ENCODE data around the gene POU1F1.
A peak's percentile ranks its signal among the peaks of the same experiment; 100 is the strongest.
"Not testable (repeated sequence)": the region's sequence is repeated elsewhere in the genome, so short reads cannot be mapped to it uniquely, and the experiment has no call there.

The POU1F1 gene

DNA sequence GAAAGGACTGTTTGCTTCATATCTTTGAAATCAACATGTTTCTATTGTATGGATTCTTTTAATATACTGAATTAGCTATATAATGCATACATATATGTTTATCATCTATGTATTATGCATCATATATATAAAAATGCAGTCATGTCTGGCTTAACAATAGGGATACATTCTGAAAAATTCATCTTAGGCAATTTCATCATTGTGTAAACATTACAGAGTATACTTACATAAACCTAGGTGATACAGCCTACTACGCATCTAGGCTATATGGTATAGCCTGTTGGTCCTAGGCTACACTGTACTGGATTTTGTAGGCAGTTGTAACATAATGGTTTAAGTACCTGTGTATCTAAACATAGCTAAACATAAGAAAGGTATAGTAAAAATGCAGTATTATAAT is 27.6 kb downstream of the POU1F1 start:
- no peak for DNase-seq

DNA sequence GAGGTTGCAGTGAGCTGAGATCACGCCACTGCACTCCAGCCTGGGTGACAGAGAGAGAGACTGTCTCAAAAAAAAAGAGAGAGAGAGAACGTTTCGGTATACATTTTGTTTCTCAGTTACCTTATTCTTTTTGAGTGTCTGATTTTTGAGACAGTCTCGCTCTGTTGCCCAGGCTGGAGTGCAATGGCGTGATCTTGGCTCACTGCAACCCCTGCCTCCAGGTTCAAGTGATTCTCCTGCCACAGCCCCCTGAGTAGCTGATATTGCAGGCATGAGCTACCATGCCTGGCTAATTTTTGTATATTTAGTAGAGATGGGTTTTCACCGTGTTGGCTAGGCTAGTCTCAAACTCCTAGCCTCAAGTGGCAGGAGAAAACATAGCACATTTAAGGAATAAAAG is 28.2 kb downstream of the POU1F1 start:
- not testable (repeated sequence) for DNase-seq

DNA sequence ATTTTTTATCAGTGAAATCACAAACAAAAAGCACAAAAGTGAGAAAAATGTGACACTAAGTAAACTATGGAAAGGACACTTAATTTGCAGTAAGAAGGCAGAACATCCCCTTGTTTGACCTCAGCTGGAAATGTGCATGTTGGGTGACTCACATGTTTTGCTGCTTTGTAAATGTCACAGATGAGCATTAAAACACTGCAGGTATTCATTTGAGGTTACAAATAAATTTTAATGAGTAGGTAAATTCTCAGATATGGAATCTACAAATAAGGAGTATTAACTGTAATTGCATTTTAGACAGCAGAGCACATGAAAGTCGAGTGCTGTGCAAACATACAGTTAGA is 29.0 kb downstream of the POU1F1 start:
- no peak for DNase-seq

DNA sequence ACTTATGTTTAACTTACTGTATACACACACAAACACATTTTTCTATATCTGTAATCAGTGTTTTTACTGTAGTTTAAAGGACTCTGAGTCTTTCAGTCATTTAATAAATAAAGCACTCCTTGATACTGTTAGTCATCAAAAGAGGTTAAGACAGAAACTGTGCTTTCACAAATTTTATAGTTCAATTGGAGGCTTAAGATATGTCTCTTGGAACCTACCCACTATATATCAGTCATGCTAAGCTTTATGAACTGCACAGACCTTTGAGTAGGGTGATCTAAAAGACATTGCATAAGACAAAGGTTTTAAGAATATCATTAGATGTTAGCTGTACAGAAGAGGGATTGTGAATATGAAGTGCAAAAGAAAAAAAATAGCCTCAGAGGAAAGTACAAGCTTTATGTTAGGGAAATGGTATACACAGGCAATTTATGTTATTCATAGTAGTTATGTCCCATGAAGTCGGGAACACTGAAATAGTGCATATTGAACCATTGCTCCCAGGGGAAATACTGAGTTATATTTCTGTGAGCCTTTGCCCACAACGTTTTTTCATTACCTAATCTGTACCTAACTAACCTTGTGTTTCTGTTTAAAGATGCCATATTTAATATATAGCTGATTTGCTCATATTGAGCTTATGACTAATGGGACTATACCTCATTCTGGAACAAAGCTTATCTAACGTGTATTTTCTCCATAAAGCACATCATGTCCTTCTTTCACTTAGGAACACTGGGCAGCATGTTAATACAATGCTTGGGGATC is 29.5 kb downstream of the POU1F1 start:
- no peak for DNase-seq

DNA sequence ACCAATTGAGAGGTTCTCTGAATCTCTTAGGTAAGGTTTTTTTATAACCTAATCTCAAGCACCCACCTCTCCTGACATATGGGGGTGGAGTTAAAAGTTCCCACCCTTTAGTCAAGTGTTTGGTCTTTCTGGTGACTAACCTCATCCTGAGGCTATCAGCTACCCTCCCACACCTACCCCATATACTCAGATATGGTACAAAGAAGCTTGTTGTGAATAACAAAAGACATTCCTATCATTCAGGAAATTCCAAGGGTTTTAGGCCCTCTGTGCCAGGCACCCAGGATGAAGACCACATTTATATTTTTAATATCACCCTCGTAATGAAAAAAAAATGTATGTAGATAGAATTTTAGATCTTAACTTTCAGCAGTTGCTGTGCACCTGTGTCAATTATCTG is 40.3 kb downstream of the POU1F1 start:
- DNase-seq: no peak

DNA sequence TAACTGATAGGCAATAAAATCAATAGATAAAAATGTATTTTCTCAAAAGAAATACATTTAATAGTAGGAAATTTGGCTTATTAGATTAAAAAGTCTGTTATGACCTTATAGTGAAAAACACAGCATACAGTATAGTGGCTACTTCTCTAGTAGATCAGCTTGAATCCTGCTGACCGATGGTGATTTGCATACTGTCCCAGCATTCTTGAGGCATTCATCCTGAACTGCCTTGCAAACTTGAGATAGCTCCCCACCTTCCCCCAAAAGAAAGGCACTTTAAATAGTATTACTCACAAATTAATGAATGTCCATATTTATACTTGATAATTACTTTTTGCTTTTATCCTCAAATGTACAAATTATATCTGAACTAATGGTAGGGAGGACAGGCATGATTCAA is 42.6 kb downstream of the POU1F1 start:
- DNase-seq: no peak

DNA sequence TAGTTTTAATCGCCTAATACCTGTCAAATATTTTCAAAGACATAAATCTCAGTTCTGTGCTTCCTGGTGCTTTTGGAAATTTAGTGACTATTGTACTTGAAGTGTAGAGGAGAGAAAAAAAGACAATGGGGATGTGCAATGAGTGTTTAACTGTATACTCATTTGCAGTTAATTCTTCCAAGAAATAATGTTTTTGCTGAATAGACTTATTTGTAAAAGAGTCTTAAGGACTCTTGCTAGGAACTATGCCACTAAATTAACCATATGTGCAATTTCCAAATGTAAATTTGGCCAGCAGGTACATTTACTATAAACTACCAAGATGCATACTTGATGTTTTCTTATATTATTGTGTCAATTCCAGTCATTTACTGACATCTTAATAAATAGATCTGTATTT is 47.3 kb downstream of the POU1F1 start:
- DNase-seq: no peak

DNA sequence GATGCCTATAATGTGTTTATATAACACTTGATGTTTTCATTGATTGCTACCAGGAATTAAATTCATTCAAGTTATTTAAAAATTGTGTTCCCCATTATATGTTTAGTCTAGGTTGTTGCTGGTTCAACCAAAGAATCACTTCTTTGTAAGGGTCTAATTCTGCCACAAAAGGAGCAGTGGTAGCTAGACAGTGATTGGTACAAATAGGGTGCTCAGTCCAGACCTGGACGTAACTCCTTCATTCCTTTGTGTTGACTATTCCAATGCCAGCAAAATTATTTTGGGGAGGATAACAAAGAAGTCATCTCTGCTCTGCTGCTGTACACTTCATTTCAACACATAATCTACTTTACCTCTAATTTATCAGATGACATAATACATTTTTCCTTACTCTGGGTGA is 48.1 kb downstream of the POU1F1 start:
- DNase-seq: no peak

DNA sequence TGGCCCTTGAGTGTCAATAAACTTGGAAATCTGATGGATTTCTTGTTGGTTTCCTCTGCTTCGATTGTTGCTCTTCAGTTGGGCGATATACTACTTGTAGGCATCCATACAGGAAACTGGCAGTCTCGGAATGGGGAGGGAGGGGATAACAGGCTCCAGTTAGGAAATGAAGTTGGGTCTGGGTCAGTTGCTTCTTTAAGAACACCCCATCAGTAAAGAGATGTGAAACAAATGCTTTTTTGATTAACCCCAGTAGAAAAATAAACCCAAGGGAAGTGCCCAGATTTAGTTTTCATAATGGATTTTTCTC is 48.6 kb downstream of the POU1F1 start:
- no peak for DNase-seq

DNA sequence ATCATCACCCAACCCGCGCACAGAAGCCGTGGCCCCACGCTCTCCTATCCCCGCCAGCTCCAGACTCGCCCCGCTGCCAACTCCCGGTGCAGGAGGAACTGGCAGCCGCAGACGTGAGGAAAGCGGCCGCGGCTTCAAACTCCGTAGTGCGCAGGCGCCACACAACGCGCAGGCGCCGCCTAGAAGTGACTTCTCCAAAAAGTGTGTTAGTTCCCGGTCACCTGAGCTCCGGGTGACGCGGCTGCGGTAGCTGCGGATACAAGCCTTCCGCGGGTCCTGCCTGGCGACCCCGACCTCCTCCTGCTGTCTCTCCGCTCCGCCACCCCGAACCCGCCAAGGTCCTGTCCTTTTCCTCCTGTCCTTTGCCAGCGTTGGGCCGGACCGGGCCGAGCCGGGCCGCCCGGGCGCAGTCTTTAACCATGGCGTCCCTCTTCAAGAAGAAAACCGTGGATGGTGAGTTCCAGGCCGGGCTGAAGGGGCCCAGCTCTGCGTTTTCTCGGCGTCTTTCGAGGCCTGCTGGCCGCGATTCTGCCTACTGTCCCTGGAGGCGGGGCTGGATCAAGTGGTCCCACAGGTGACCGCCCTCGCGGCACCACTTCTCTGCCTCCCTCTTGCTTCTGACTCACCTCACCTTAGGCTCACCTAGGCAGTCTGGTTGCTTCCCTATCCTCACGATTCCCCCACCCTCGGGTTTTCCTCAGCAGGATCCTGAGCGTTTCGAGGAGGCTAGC is 49.1 kb downstream of the POU1F1 start, which contains the start of gene CHMP2B:
CHMP2B (plus strand) TSS at position 206 of the 731 bp plus-strand sequence; CDS start at position 420, 214 bp downstream.
- DNase-seq: peak; percentile 96

DNA sequence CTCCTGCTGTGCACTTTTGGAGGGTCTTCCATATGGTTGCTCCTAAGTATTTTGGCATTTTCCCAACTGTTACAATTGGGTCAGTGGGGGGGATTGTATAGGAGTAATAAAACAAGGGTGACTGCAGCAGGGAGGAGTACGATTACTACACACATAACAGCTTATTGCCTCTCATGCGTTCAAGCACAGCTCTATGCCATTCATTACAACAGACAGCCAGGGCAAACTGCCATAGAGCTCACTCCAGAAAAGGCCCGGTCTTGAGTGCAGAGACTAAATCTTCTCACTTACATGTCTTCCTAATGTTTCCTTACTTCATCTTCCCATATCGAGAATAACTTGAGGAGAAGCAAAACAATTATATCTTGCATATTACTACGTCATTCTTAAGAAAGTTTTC is 50.7 kb downstream of the POU1F1 start:
- peak; percentile 25 for DNase-seq

DNA sequence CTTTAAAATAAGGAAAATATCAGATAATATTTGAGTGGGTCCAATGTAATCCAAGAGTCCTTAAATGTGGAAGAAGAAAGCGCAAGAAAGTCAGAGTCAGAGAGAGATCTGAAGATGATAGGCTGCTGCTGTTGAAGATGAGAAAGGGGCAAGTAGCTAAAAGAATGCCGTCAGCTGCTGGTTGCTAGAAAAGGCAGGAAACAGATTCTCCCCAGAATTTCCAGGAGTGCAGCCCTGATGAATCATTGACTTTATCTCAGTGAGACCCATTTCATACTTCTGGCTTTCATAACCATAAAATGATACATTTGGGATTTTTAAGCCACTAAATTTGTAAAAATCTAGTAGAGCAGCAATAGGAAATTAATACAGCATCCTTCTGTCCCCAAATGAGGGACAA is 56.8 kb downstream of the POU1F1 start:
- DNase-seq: no peak

DNA sequence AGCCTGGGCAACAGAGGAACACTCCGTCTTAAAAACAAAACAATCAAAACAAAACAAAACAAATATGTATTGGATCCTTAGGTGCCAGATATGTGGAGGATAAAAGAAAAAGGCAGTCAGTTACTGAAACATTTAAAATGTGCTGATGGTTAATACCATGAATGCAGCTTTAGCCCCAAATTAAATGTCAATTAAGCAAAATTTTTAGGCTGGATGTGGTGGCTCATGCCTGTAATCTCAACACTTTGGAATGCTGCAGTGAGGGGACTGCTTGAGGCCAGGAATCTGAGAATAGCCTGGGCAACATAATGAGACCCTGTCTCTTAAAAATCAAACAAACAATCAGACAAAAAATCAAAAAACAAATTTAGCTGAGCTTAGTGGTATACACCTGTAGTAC is 57.8 kb downstream of the POU1F1 start:
- no peak for DNase-seq

Data from midbrain (tissue), 1 donor.